ENCODE measurements around the gene RAB44.

GRCh38 chr6:36719126-36719525, 21.5 kb downstream of the RAB44 start:
- TF ChIP-seq CTCF (IDR thresholded peaks at IDR 0.05) = no peak
- no peak for TF ChIP-seq POLR2A (IDR thresholded peaks at IDR 0.05)

All from testis (tissue), 2 donors.